ENCODE data around the gene PPIF. TPM values are rescaled to one million over a fixed set of nuclear protein-coding genes. Genes with fewer than 3 reads are reported as not detected.
"Not testable (repeated sequence)": the region's sequence is repeated elsewhere in the genome, so short reads cannot be mapped to it uniquely, and the experiment has no call there.

PPIF gene
- total RNA-seq, 4 donors from 2014 or later: 37.2 to 149 (median 51.6) TPM

- H3K27me3 ChIP-seq: no peaks in the 10 kb centered on the region
- in situ Hi-C loops (cut with MboI; ENCODE audit: low pct_ligation_motif_present in 1 of 4, low pct_unique_long_range_greater_than_20kb in 1 of 4, low sequenced_read_pairs in 3 of 4): no loop called here
- peaks cover 0 to 7% (median 3%) of the 10 kb centered on the region in 4 donors for H3K4me1 ChIP-seq
- no peaks in the 10 kb centered on the region for H3K36me3 ChIP-seq
- no peak for TF ChIP-seq POLR2AphosphoS5 (IDR thresholded peaks at IDR 0.05)
- no peak for TF ChIP-seq CTCF (IDR thresholded peaks at IDR 0.05)
- 98% methylated on average over 3 of the region's 3 CpGs; no CpG with 5 or more reads in 1 of the 2 donors for WGBS, 2 donors (ENCODE audit: low coverage in 1 of 2)
- H3K27ac ChIP-seq: no peak overlapping the region
- no peak for DNase-seq
- intact Hi-C loops (cut with DNase I; ENCODE audit: low total_unique reads): no loop called here
- no peaks in the 10 kb centered on the region for H3K9me3 ChIP-seq
- no peak overlapping the region for H3K4me3 ChIP-seq
Observed at GRCh38 chr10:79336276-79336675, 11.0 kb upstream of the PPIF start.

- 83% methylated on average over 7 of the region's 7 CpGs; no CpG with 5 or more reads in 1 of the 2 donors for WGBS, 2 donors (ENCODE audit: low coverage in 1 of 2)
- TF ChIP-seq EP300 (IDR thresholded peaks at IDR 0.05; ENCODE audit: low read depth) (no peak), CTCF (IDR thresholded peaks at IDR 0.05) (no peak), POLR2A (IDR thresholded peaks at IDR 0.05) (no peak), POLR2AphosphoS5 (IDR thresholded peaks at IDR 0.05) (no peak)
- in situ Hi-C loops (cut with MboI; ENCODE audit: low pct_ligation_motif_present in 1 of 4, low pct_unique_long_range_greater_than_20kb in 1 of 4, low sequenced_read_pairs in 3 of 4) (no loop called here), intact Hi-C loops (cut with DNase I; ENCODE audit: low total_unique reads) (no loop called here)
- Histone ChIP-seq H3K9me3 (no peaks in the 10 kb centered on the region), H3K27me3 (no peaks in the 10 kb centered on the region), H3K4me3 (no peak overlapping the region), H3K4me1 (peaks cover 0 to 7% (median under 1%) of the 10 kb centered on the region in 4 donors), H3K36me3 (no peaks in the 10 kb centered on the region), H3K27ac (no peak overlapping the region)
- DNase-seq: no peak
Observed at GRCh38 chr10:79336739-79337138, 10.5 kb upstream of the PPIF start.

- H3K4me3 ChIP-seq; in situ Hi-C loops (cut with MboI; ENCODE audit: low pct_ligation_motif_present in 1 of 4, low pct_unique_long_range_greater_than_20kb in 1 of 4, low sequenced_read_pairs in 3 of 4); intact Hi-C loops (cut with DNase I; ENCODE audit: low total_unique reads); H3K27ac ChIP-seq; H3K9me3 ChIP-seq; DNase-seq; H3K27me3 ChIP-seq; H3K36me3 ChIP-seq: not testable (repeated sequence)
- WGBS, 2 donors (ENCODE audit: low coverage in 1 of 2): 99% methylated on average over 7 of the region's 11 CpGs; no CpG with 5 or more reads in 1 of the 2 donors
- H3K4me1 ChIP-seq: peaks cover 0 to 10% (median 0%) of the 10 kb centered on the region in 4 donors
Observed at GRCh38 chr10:79337783-79338469, 9.3 kb upstream of the PPIF start.

- H3K27ac ChIP-seq: no peak overlapping the region
- no peak overlapping the region for H3K4me3 ChIP-seq
- no peaks in the 10 kb centered on the region for H3K9me3 ChIP-seq
- in situ Hi-C loops (cut with MboI; ENCODE audit: low pct_ligation_motif_present in 1 of 4, low pct_unique_long_range_greater_than_20kb in 1 of 4, low sequenced_read_pairs in 3 of 4): no loop called here
- no peaks in the 10 kb centered on the region for H3K27me3 ChIP-seq
- intact Hi-C loops (cut with DNase I; ENCODE audit: low total_unique reads): no loop called here
- H3K4me1 ChIP-seq: peaks cover 0 to 10% (median 0%) of the 10 kb centered on the region in 4 donors
- TF ChIP-seq POLR2AphosphoS5 (IDR thresholded peaks at IDR 0.05): no peak
- no peak for TF ChIP-seq CTCF (IDR thresholded peaks at IDR 0.05)
- TF ChIP-seq POLR2A (IDR thresholded peaks at IDR 0.05): no peak
- no peak for TF ChIP-seq EP300 (IDR thresholded peaks at IDR 0.05; ENCODE audit: low read depth)
- 87 to 92% methylated on average over 2 to 3 of the region's 3 CpGs for WGBS, 2 donors (ENCODE audit: low coverage in 1 of 2)
- no peak for DNase-seq
- no peaks in the 10 kb centered on the region for H3K36me3 ChIP-seq
Observed at GRCh38 chr10:79339266-79339665, 8.0 kb upstream of the PPIF start.

All from transverse colon (tissue), 4 donors.